Tibial nerve (tissue), 4 donors: ENCODE data around the gene POU6F1.

Source experiments
- CTCF ChIP-seq, 5 experiments: fragments of 200-600 bp in 3 of 5; fragments of 450-650 bp in 2 of 5; sonication (generic) in 3 of 5; IDR thresholded peaks; one replicate each; pipeline ENCODE4 v1.5.1; 2016 to 2019; ENCODE audit warnings: antibody characterized with exemption in 5 of 5, mild to moderate bottlenecking in 3 of 5, moderate library complexity in 2 of 5
- EP300 ChIP-seq, 2 donors: sonication (generic); formaldehyde crosslinking; IDR thresholded peaks; one replicate each; pipeline ENCODE4 v1.6.1; 2017; ENCODE audit warnings: antibody characterized with exemption in 2 of 2, mild to moderate bottlenecking in 1 of 2
- POLR2A ChIP-seq, 2 donors: fragments of 450-650 bp; IDR thresholded peaks; one replicate each; pipeline ENCODE4 v1.6.1; 2017; ENCODE audit warnings: antibody characterized with exemption in 2 of 2, mild to moderate bottlenecking in 2 of 2, moderate library complexity in 2 of 2

GRCh38 chr12:51139292-51139844, 78.5 kb downstream of the POU6F1 start:
- TF ChIP-seq CTCF (IDR thresholded peaks at IDR 0.05): no peak
- TF ChIP-seq POLR2A (IDR thresholded peaks at IDR 0.05): no peak
- no peak for TF ChIP-seq EP300 (IDR thresholded peaks at IDR 0.05)
